Left ventricle myocardium inferior (tissue), 1 donor: ENCODE measurements around the gene GALNT3. TPM values are rescaled to one million over a fixed set of nuclear protein-coding genes. Genes with fewer than 3 reads are reported as not detected.

Experiments
- DNase-seq: peaks from one replicate; pipeline ENCODE4 v3.0.0-alpha.2; 2020
- H3K27ac ChIP-seq: fragments of 200-600 bp; replicated peaks from 2 replicates; pipeline ENCODE4 v1.8.0; 2021
- H3K27me3 ChIP-seq: fragments of 200-600 bp; 2 replicates; pipeline ENCODE4 v1.8.0; 2021; ENCODE audit warnings: low read depth
- H3K36me3 ChIP-seq: fragments of 200-600 bp; 2 replicates; pipeline ENCODE4 v1.8.0; 2021
- H3K4me1 ChIP-seq: fragments of 200-600 bp; 2 replicates; pipeline ENCODE4 v1.8.0; 2021
- H3K4me3 ChIP-seq: fragments of 200-600 bp; 2 replicates; pipeline ENCODE4 v1.8.0; 2021; ENCODE audit warnings: mild to moderate bottlenecking, moderate library complexity
- H3K9me3 ChIP-seq: fragments of 200-600 bp; replicated peaks from 2 replicates; pipeline ENCODE4 v1.8.0; 2021
- CTCF ChIP-seq: fragments of 200-600 bp; IDR thresholded peaks from 2 replicates; pipeline ENCODE4 v1.8.0; 2021; ENCODE audit warnings: antibody characterized with exemption, mild to moderate bottlenecking, borderline replicate concordance
- intact Hi-C: fragments of 100-400 bp; cut with micrococcal nuclease; formaldehyde crosslinking; loops from one replicate; pipeline ENCODE4 v1.11.0; 2022
- total RNA-seq: library from RNA; stranded (reverse); fragmentation: NEBNext Ultra II Directional; extraction: Animal tissue kit (Norgen Biotek cat#: 25700); gene quantifications from one replicate; pipeline ENCODE4 v1.2.1, GENCODE V29; 2021
- donor health status: DM: no; HTN: yes; CAD: no; lungs with severe emphysema.

Gene GALNT3
- total RNA-seq, 1 donor from 2014 or later, result 0.08 TPM

GRCh38 chr2:165766326-165766927, 27.6 kb downstream of the GALNT3 start:
- H3K9me3 ChIP-seq, result no peaks in the 10 kb centered on the region
- no peak overlapping the region for H3K27ac ChIP-seq
- no peak overlapping the region for H3K4me3 ChIP-seq
- no peak for TF ChIP-seq CTCF
- H3K4me1 ChIP-seq, result no peaks in the 10 kb centered on the region
- no peaks in the 10 kb centered on the region for H3K36me3 ChIP-seq
- intact Hi-C loops, result no loop called here
- no peaks in the 10 kb centered on the region for H3K27me3 ChIP-seq
- no peak for DNase-seq

GRCh38 chr2:165762723-165763122, 31.3 kb downstream of the GALNT3 start:
- no peak for DNase-seq
- H3K27me3 ChIP-seq, result no peaks in the 10 kb centered on the region

GRCh38 chr2:165757906-165758675, 36.0 kb downstream of the GALNT3 start:
- Histone ChIP-seq H3K36me3 (no peaks in the 10 kb centered on the region), H3K4me1 (peaks cover 6% of the 10 kb centered on the region), H3K27me3 (peaks cover 11% of the 10 kb centered on the region), H3K27ac (no peak overlapping the region), H3K4me3 (no peak overlapping the region), H3K9me3 (no peaks in the 10 kb centered on the region)
- no peak for DNase-seq
- intact Hi-C loops, result no loop called here
- no peak for TF ChIP-seq CTCF

More at GRCh38 chr2:165762723-165763122, 31.3 kb downstream of the GALNT3 start:
- H3K4me3 ChIP-seq, result no peak overlapping the region
- no peaks in the 10 kb centered on the region for H3K36me3 ChIP-seq
- peaks cover 4% of the 10 kb centered on the region for H3K4me1 ChIP-seq
- no peak overlapping the region for H3K27ac ChIP-seq
- TF ChIP-seq CTCF, result no peak
- H3K9me3 ChIP-seq, result no peaks in the 10 kb centered on the region
- intact Hi-C loops, result no loop called here

- no peak for DNase-seq
- Histone ChIP-seq H3K27ac (no peak overlapping the region), H3K27me3 (no peaks in the 10 kb centered on the region), H3K9me3 (no peaks in the 10 kb centered on the region), H3K4me1 (no peaks in the 10 kb centered on the region), H3K4me3 (no peak overlapping the region), H3K36me3 (no peaks in the 10 kb centered on the region)
- intact Hi-C loops, result no loop called here
- no peak for TF ChIP-seq CTCF
These were observed 47.5 kb downstream of the GALNT3 start for GRCh38 chr2:165746501-165746900.

GRCh38 chr2:165745916-165746315, 48.1 kb downstream of the GALNT3 start:
- Histone ChIP-seq H3K4me1 (no peaks in the 10 kb centered on the region), H3K27ac (no peak overlapping the region), H3K9me3 (no peaks in the 10 kb centered on the region), H3K36me3 (no peaks in the 10 kb centered on the region), H3K4me3 (no peak overlapping the region), H3K27me3 (no peaks in the 10 kb centered on the region)
- no peak for TF ChIP-seq CTCF
- intact Hi-C loops, result no loop called here
- DNase-seq, result no peak
